Measurements from ENCODE around the gene PEAR1. TPM values are rescaled to one million over a fixed set of nuclear protein-coding genes. Genes with fewer than 3 reads are reported as not detected.

The PEAR1 gene
- total RNA-seq, 6 donors from 2014 or later: 8.4 to 33.5 (median 13.7) TPM

DNA sequence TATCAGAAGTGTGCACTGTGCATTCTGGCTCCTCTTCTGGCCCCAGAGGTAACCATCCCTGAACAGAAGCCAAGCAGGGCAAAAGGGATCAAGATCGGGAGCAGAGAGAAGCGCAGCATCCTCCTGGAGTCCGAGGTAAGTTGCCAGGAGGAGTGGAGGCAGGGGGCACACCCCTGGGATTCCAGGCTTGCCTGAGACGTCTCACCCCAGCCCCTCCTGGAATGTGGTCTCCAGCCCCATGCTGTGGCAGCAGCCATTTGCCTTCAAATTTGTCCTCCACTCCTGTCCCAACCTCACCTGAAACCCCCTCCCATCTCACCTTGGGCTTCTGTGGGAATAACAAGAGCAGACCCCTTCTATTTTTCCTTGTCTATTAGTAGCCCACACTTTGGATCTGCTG, 37.0 kb downstream of the PEAR1 start:
- ATAC-seq (ENCODE audit: low FRiP score in 2 of 2): no peak
- no peak for DNase-seq
- Histone ChIP-seq H3K27me3 (peaks cover 0 to 6% (median 2%) of the 10 kb centered on the region in 4 donors), H3K27ac (no peak overlapping the region), H3K9me3 (no peaks in the 10 kb centered on the region), H3K4me1 (peaks cover 19 to 28% (median 24%) of the 10 kb centered on the region in 4 donors), H3K4me3 (no peak overlapping the region), H3K36me3 (peaks cover 0 to 6% (median 3%) of the 10 kb centered on the region in 4 donors)
- TF ChIP-seq EP300 (IDR thresholded peaks at IDR 0.05) (no peak), POLR2A (IDR thresholded peaks at IDR 0.05) (no peak), POLR2AphosphoS5 (IDR thresholded peaks at IDR 0.05) (no peak)
- TF ChIP-seq, protein P1, sequence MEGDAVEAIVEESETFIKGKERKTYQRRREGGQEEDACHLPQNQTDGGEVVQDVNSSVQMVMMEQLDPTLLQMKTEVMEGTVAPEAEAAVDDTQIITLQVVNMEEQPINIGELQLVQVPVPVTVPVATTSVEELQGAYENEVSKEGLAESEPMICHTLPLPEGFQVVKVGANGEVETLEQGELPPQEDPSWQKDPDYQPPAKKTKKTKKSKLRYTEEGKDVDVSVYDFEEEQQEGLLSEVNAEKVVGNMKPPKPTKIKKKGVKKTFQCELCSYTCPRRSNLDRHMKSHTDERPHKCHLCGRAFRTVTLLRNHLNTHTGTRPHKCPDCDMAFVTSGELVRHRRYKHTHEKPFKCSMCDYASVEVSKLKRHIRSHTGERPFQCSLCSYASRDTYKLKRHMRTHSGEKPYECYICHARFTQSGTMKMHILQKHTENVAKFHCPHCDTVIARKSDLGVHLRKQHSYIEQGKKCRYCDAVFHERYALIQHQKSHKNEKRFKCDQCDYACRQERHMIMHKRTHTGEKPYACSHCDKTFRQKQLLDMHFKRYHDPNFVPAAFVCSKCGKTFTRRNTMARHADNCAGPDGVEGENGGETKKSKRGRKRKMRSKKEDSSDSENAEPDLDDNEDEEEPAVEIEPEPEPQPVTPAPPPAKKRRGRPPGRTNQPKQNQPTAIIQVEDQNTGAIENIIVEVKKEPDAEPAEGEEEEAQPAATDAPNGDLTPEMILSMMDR (IDR thresholded peaks at IDR 0.05): no peak
- 67 to 68% methylated on average over 4 of the region's 4 CpGs for WGBS, 2 donors

DNA sequence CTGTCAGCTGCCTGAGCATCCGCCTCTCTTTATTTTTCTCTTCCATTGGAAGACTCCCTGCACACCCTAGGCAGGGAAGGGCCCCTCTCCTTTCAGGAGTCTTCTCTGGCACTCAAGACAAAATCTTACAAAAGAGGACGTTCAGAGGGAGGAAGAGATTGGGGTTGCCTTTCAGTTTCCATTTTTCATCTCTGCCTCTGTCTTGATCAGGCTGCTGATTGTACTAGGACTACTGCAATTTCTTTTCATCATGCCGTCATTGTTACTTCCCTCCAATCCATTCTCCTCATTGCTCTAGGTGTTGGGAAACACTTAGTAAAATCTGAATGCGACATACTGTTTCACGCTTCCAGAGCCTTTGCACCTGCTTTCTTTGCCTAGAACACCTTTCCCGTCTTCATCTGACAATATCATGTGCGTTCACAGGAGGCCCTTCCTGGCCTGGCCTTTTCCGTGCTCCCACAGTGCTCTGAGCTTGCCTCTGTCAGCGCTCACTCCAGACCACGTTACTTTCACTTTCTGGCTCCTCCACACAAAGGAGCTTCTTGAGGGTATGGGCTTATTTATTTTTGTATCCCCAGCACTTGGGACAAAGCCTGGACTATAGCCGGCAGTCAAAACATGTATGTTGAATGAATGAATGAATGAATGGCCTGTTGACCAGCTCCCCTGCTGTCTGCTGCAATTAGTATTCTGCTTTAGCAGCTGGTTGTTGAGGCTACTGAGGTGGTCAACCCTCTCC, 37.9 kb downstream of the PEAR1 start:
- Histone ChIP-seq H3K36me3 (peaks cover 0 to 11% (median 8%) of the 10 kb centered on the region in 4 donors), H3K4me3 (peak overlapping the region in 1 of 4 donors; percentile 15), H3K9me3 (no peaks in the 10 kb centered on the region), H3K27me3 (peaks cover 0 to 5% (median 2%) of the 10 kb centered on the region in 4 donors), H3K27ac (no peak overlapping the region), H3K4me1 (peaks cover 13 to 23% (median 20%) of the 10 kb centered on the region in 4 donors)
- ATAC-seq (ENCODE audit: low FRiP score in 2 of 2) (no peak), DNase-seq (no peak)
- no peak for TF ChIP-seq POLR2A (IDR thresholded peaks at IDR 0.05)
- no peak for TF ChIP-seq EP300 (IDR thresholded peaks at IDR 0.05)
- TF ChIP-seq, protein P1 (IDR thresholded peaks at IDR 0.05): no peak
- no peak for TF ChIP-seq POLR2AphosphoS5 (IDR thresholded peaks at IDR 0.05)
- 40 to 45% methylated on average over 11 of the region's 11 CpGs for WGBS, 2 donors

DNA sequence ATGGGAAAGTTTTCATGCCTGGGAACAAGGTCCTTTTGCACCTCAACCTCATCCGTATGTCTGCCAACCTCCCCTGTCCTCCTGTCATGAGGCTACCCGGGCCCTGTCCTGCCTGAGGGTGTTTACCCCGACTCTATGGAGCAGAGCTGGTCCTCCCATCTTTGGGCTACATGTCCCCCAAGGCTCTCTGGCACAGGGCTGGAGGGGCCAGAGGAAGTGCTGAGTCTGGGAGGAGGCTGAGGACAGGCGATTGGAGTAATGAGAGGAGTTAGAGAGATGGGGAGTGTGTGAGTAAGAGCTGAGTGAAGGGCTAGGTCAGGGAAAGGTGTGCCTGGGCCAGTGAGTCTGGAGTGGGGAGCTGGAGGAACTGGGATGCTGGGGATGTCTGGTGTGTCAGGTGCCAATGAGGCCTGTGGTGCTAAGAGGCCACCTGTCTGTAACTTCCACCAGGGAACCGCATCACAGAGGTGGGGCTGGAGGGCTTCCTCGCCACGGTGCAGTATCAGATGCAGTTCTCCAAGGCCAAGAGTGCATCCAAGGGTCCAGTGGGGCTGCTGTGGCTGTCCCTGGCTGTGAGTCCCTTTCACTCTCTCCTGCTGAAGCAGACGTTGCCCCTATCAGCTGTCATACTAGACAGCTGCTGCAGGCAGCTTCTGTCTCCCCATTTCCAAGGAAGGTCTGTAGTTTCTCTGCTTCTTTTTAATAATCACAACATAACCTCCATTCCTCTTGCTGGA, 38.6 kb downstream of the PEAR1 start:
- Histone ChIP-seq H3K4me1 (peaks cover 13 to 20% (median 17%) of the 10 kb centered on the region in 4 donors), H3K27ac (no peak overlapping the region), H3K9me3 (no peaks in the 10 kb centered on the region), H3K4me3 (peak overlapping the region in 1 of 4 donors; percentile 15), H3K36me3 (peaks cover 0 to 19% (median 14%) of the 10 kb centered on the region in 4 donors), H3K27me3 (peaks cover 0 to 5% (median under 1%) of the 10 kb centered on the region in 4 donors)
- no peak for DNase-seq
- no peak for ATAC-seq (ENCODE audit: low FRiP score in 2 of 2)
- 56 to 57% methylated on average over 6 to 8 of the region's 8 CpGs for WGBS, 2 donors
- TF ChIP-seq, protein P1 (IDR thresholded peaks at IDR 0.05): no peak
- TF ChIP-seq EP300 (IDR thresholded peaks at IDR 0.05) (no peak), POLR2AphosphoS5 (IDR thresholded peaks at IDR 0.05) (no peak), POLR2A (IDR thresholded peaks at IDR 0.05) (no peak)

DNA sequence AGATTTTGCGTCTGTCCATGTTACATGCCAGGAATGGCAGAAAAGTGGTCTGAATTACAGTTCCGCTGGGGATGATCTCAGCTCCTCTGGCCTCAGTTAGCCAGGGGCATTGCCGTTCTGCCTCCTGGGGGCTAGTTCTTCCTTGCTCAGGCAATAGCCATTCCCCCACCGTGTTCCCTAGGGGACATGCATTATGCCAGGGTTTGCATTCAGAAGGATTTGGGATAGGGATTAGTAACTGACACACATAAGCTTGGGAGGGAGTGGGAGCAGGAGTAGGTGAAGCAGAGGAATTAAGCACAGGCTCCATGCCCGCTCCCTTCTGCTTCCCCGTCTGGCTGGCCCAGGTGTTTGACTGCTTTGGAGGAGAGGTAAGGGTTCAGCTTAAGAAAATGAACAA, 39.6 kb downstream of the PEAR1 start:
- DNase-seq: no peak
- no peak for ATAC-seq (ENCODE audit: low FRiP score in 2 of 2)
- WGBS, 2 donors: 90 to 93% methylated on average over 6 of the region's 6 CpGs
- Histone ChIP-seq H3K36me3 (peaks cover 0 to 29% (median 21%) of the 10 kb centered on the region in 4 donors), H3K9me3 (no peaks in the 10 kb centered on the region), H3K27me3 (no peaks in the 10 kb centered on the region), H3K27ac (no peak overlapping the region), H3K4me1 (peaks cover 5 to 11% (median 8%) of the 10 kb centered on the region in 4 donors), H3K4me3 (no peak overlapping the region)
- no peak for TF ChIP-seq EP300 (IDR thresholded peaks at IDR 0.05)
- TF ChIP-seq POLR2AphosphoS5 (IDR thresholded peaks at IDR 0.05): no peak
- TF ChIP-seq, protein P1 (IDR thresholded peaks at IDR 0.05): no peak
- TF ChIP-seq POLR2A (IDR thresholded peaks at IDR 0.05): no peak
